HepG2 (cell line): ENCODE data around the gene DUXA. TPM values are rescaled to one million over a fixed set of nuclear protein-coding genes. Genes with fewer than 3 reads are reported as not detected.

Source experiments
- ATAC-seq: fragments of 200-7000 bp; cut with Tn5 transposase; 3 replicates; pipeline ENCODE4 v1.9.1; 2020; ENCODE audit warnings: mild to moderate bottlenecking, moderate library complexity
- BruUV-seq: library from RNA; stranded (reverse); fragments of 400-500 nt; replicated peaks from 2 replicates; lab custom pipeline; 2021; lab: Mats Ljungman, UMichigan
- CTCF ChIA-PET: fragments of 300-600 bp; formaldehyde crosslinking; extraction: SDS; loops from one replicate; lab custom pipeline; 2021; ENCODE audit warnings: low total read pairs, inconsistent platforms, low intra/inter-chr PET ratio; lab: Yijun Ruan, JAX
- POLR2A ChIA-PET: fragments of 350-600 bp; sonication (Branson Sonifier 250); formaldehyde crosslinking; loops from one replicate; lab custom pipeline; 2020; ENCODE audit warnings: antibody characterized with exemption, inconsistent platforms; lab: Yijun Ruan, JAX
- DNase-seq: peaks from one replicate; pipeline ENCODE4 v3.0.0-alpha.2; 2015; ENCODE audit warnings: low spot score
- FAIRE-seq: peaks from 3 replicates; lab custom pipeline; 2011; peaks lifted over from hg19 to GRCh38; lab: Jason Lieb, UNC
- H2AFZ ChIP-seq: one replicate; pipeline ENCODE4 v1.6.1; 2011; ENCODE audit warnings: low read length, inconsistent platforms
- H3K27ac ChIP-seq: fragments of 300-600 bp; 3 replicates; pipeline ENCODE4 v1.8.0; 2011; ENCODE audit warnings: mixed run types, mild to moderate bottlenecking, mixed read lengths, low read length, inconsistent platforms; ENCODE audit not compliant: insufficient read depth; ENCODE audit errors: extremely low read length
- H3K27me3 ChIP-seq, 2 experiments: fragments of 200-600 bp in 1 of 2; 2 replicates in 1 of 2; 3 replicates in 1 of 2; pipeline versions ENCODE4 v1.6.0 to v1.8.0; 2011; ENCODE audit warnings: low read length in 2 of 2, mild to moderate bottlenecking in 2 of 2, moderate library complexity in 2 of 2, inconsistent platforms in 1 of 2; ENCODE audit not compliant: insufficient read depth in 2 of 2, control insufficient read depth in 1 of 2
- H3K36me3 ChIP-seq, 2 experiments: fragments of 200-600 bp in 1 of 2; replicated peaks in 1 of 2; 2 replicates in 1 of 2; 3 replicates in 1 of 2; pipeline versions ENCODE4 v1.5.1 to v1.8.0; 2011; ENCODE audit warnings: low read length in 2 of 2, inconsistent platforms in 1 of 2; ENCODE audit not compliant: insufficient read depth in 2 of 2, control insufficient read depth in 1 of 2
- H3K4me1 ChIP-seq: 2 replicates; pipeline ENCODE4 v1.5.1; 2012; ENCODE audit warnings: low read length, inconsistent platforms; ENCODE audit not compliant: insufficient read depth
- H3K4me2 ChIP-seq: 2 replicates; pipeline ENCODE4 v1.6.0; 2011; ENCODE audit warnings: low read depth, low read length, inconsistent platforms
- H3K4me3 ChIP-seq, 3 experiments: fragments of 200-600 bp in 1 of 3; sonication (generic), shearing (Covaris generic) in 1 of 3; replicated peaks in 1 of 3; 2 replicates each; pipeline ENCODE4 v1.5.1; 2011 to 2016; ENCODE audit warnings: low read length in 3 of 3, inconsistent platforms in 2 of 3, low read depth in 2 of 3, mild to moderate bottlenecking in 2 of 3, control low read depth in 1 of 3, mixed read lengths in 1 of 3; ENCODE audit not compliant: insufficient read depth in 1 of 3
- H3K79me2 ChIP-seq: one replicate; pipeline ENCODE4 v1.6.1; 2011; ENCODE audit warnings: low read length, inconsistent platforms; ENCODE audit not compliant: insufficient read depth
- H3K9ac ChIP-seq: 2 replicates; pipeline ENCODE4 v1.6.0; 2011; ENCODE audit warnings: mild to moderate bottlenecking, low read depth, low read length, inconsistent platforms; ENCODE audit not compliant: insufficient read depth
- H3K9me3 ChIP-seq: 2 replicates; pipeline ENCODE4 v1.5.1; 2012; ENCODE audit warnings: mild to moderate bottlenecking, low read length
- H4K20me1 ChIP-seq: 2 replicates; pipeline ENCODE4 v1.6.0; 2011; ENCODE audit warnings: inconsistent platforms, mild to moderate bottlenecking, low read length, moderate library complexity; ENCODE audit not compliant: insufficient read depth
- DR1 ChIP-seq: sonication (generic); formaldehyde crosslinking; IDR thresholded peaks from 2 replicates; pipeline ENCODE4 v1.8.0; 2021; ENCODE audit warnings: mild to moderate bottlenecking, missing genetic modification reagents, inconsistent platforms
- GTF3A ChIP-seq: sonication (generic); formaldehyde crosslinking; conservative IDR thresholded peaks from 2 replicates; pipeline ENCODE4 v1.4.0; 2020; ENCODE audit warnings: mild to moderate bottlenecking, missing genetic modification reagents
- NFKB2 ChIP-seq: sonication (generic); formaldehyde crosslinking; IDR thresholded peaks from 2 replicates; pipeline ENCODE4 v1.4.0; 2020; ENCODE audit warnings: missing genetic modification reagents, borderline replicate concordance
- SMARCE1 ChIP-seq: fragments of 450-650 bp; IDR thresholded peaks from 2 replicates; pipeline ENCODE4 v1.6.1; 2017; ENCODE audit warnings: borderline replicate concordance
- SP1 ChIP-seq, 2 experiments: fragments of 450-650 bp in 1 of 2; sonication (generic) in 1 of 2; formaldehyde crosslinking in 1 of 2; IDR thresholded peaks; 2 replicates each; pipeline versions ENCODE4 v1.4.0 to v1.6.1; 2016 to 2020; ENCODE audit warnings: missing genetic modification reagents in 1 of 2
- SRSF4 ChIP-seq: fragments of 200-400 bp; formaldehyde crosslinking; IDR thresholded peaks from one replicate; pipeline ENCODE4 v1.6.1; 2018; ENCODE audit warnings: mild to moderate bottlenecking, low read depth, low read length, moderate library complexity; ENCODE audit not compliant: poor library complexity, severe bottlenecking
- TCF7 ChIP-seq: sonication (generic); IDR thresholded peaks from 2 replicates; pipeline ENCODE4 v1.6.1; 2016; ENCODE audit warnings: antibody characterized with exemption, low read depth
- TRIM22 ChIP-seq: fragments of 450-650 bp; IDR thresholded peaks from 2 replicates; pipeline ENCODE4 v1.6.1; 2017
- ZNF503 ChIP-seq: sonication (generic); formaldehyde crosslinking; IDR thresholded peaks from 2 replicates; pipeline ENCODE4 v1.4.0; 2020; ENCODE audit warnings: missing genetic modification reagents
- ZNF709 ChIP-seq: sonication (generic); formaldehyde crosslinking; IDR thresholded peaks from 2 replicates; pipeline ENCODE4 v1.5.0; 2020; ENCODE audit warnings: mild to moderate bottlenecking, missing genetic modification reagents
- whole genome bisulfite sequencing: methylation state at CpG from one replicate; pipeline ENCODE4 v1.1.6; 2017; ENCODE audit warnings: low lambda C conversion rate; 5-methylcytosine and 5-hydroxymethylcytosine counted together
- in situ Hi-C: cut with HindIII; loops from 2 replicates; pipeline ENCODE4 v1.10.0; 2017; ENCODE audit warnings: low pct_unique_long_range_greater_than_20kb; ENCODE audit not compliant: extremely low pct_ligation_motif_present
- intact Hi-C: fragments of 100-400 bp; cut with micrococcal nuclease; formaldehyde crosslinking; loops from one replicate; pipeline ENCODE4 v1.10.0; 2022; ENCODE audit not compliant: unreplicated experiment
- polyA plus RNA-seq, 8 experiments: library from polyadenylated mRNA; depleted of rRNA in 3 of 8; stranded (reverse) in 7 of 8; unstranded in 1 of 8; fragments of >200 nt; fragmentation: Illumina TruSeq in 4 of 8; extraction: Trizol in 4 of 8; gene quantifications; 2 replicates each; pipeline versions ENCODE4 v1.2.1 to v1.2.3, GENCODE V29; 2011 to 2016; ENCODE audit warnings: low read depth in 4 of 8, missing spikeins in 1 of 8, mixed read lengths in 1 of 8; ENCODE audit not compliant: insufficient read depth in 1 of 8
- total RNA-seq, 5 experiments: library from RNA; depleted of rRNA; stranded (reverse); fragments of >200 nt; fragmentation: Illumina TruSeq; extraction: Trizol; gene quantifications; 2 replicates each; pipeline ENCODE4 v1.2.3, GENCODE V29; 2016; ENCODE audit warnings: low read depth in 1 of 5
- TF ChIP-seq, protein P1 (sequence below): sonication (generic); formaldehyde crosslinking; conservative IDR thresholded peaks from 2 replicates; pipeline ENCODE4 v1.8.1; 2023; ENCODE audit warnings: missing genetic modification reagents
- TF ChIP-seq, protein P2 (sequence below): sonication (generic); formaldehyde crosslinking; IDR thresholded peaks from 2 replicates; pipeline ENCODE4 v1.8.1; 2023; ENCODE audit warnings: mild to moderate bottlenecking, moderate library complexity, missing genetic modification reagents
- TF ChIP-seq, protein P3 (sequence below): sonication (generic); formaldehyde crosslinking; IDR thresholded peaks from 2 replicates; pipeline ENCODE4 v1.5.0; 2020; ENCODE audit warnings: missing genetic modification reagents

Gene DUXA
- total and polyA plus RNA-seq, 2 of the 13 experiments (the other 11 are each of a cell fraction or from before 2014, with no cell fraction given) = not detected

DNA sequence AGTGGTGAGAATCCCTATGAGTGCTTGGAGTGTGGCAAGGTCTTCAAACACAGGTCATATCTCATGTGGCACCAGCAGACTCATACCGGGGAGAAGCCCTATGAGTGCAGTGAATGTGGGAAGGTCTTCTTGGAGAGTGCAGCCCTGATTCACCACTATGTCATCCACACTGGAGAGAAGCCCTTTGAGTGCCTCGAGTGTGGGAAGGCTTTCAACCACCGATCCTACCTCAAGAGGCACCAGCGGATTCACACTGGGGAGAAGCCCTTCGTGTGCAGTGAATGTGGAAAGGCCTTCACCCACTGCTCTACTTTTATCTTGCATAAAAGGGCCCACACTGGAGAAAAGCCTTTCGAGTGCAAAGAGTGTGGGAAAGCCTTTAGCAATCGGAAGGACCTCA lies 44.8 kb upstream of the DUXA start:
- in situ Hi-C loops (no loop called here), intact Hi-C loops (no loop called here)
- BruUV-seq = no TSS peak
- no peak overlapping the region for H3K9ac ChIP-seq
- 94% methylated on average over 7 of the region's 7 CpGs for WGBS
- H3K27me3 ChIP-seq = no peaks in the 10 kb centered on the region
- H3K79me2 ChIP-seq = no peaks in the 10 kb centered on the region
- H4K20me1 ChIP-seq = no peaks in the 10 kb centered on the region
- ATAC-seq (no peak), FAIRE-seq (no peak), DNase-seq (no peak)
- ChIA-PET POLR2A (no interaction called here), CTCF (no interaction called here)
- TF ChIP-seq ZNF503 = no peak
- TF ChIP-seq, protein P1, sequence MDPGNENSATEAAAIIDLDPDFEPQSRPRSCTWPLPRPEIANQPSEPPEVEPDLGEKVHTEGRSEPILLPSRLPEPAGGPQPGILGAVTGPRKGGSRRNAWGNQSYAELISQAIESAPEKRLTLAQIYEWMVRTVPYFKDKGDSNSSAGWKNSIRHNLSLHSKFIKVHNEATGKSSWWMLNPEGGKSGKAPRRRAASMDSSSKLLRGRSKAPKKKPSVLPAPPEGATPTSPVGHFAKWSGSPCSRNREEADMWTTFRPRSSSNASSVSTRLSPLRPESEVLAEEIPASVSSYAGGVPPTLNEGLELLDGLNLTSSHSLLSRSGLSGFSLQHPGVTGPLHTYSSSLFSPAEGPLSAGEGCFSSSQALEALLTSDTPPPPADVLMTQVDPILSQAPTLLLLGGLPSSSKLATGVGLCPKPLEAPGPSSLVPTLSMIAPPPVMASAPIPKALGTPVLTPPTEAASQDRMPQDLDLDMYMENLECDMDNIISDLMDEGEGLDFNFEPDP (CRISPR knock-in tag) = no peak
- TF ChIP-seq NFKB2 (CRISPR knock-in tag) = no peak
- TF ChIP-seq, protein P2, sequence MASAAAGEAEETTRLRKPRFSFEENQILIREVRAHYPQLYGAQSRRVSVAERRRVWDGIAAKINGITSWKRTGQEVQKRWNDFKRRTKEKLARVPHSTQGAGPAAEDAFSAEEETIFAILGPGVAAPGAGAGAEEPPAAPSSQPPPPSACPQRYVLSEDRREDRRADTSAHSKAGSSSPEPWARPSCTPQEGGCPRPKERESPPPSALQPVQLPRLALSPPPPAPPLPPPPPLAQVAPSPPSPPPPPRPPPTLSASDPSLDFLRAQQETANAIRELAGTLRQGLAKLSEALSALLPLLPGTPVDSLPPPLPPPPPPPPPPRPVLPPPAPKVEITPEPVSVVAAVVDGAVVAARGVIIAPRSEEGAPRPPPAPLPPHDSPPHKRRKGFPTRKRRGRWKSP (CRISPR knock-in tag) = no peak
- TF ChIP-seq SRSF4 = no peak
- TF ChIP-seq, protein P3, sequence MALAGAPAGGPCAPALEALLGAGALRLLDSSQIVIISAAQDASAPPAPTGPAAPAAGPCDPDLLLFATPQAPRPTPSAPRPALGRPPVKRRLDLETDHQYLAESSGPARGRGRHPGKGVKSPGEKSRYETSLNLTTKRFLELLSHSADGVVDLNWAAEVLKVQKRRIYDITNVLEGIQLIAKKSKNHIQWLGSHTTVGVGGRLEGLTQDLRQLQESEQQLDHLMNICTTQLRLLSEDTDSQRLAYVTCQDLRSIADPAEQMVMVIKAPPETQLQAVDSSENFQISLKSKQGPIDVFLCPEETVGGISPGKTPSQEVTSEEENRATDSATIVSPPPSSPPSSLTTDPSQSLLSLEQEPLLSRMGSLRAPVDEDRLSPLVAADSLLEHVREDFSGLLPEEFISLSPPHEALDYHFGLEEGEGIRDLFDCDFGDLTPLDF (CRISPR knock-in tag) = no peak
- no peak for TF ChIP-seq TCF7
- no peak for TF ChIP-seq SMARCE1
- no peak for TF ChIP-seq SP1 (IDR thresholded peaks at IDR 0.05)
- TF ChIP-seq SP1 (CRISPR knock-in tag; IDR thresholded peaks at IDR 0.05) = no peak
- TF ChIP-seq DR1 (CRISPR knock-in tag) = no peak
- no peak for TF ChIP-seq ZNF709
- TF ChIP-seq GTF3A = no peak
- no peak for TF ChIP-seq TRIM22
- no peak overlapping the region for H3K4me3 ChIP-seq
- H2AFZ ChIP-seq = no peak overlapping the region
- H3K4me2 ChIP-seq = no peak overlapping the region
- H3K36me3 ChIP-seq = peaks cover 18 to 44% of the 10 kb centered on the region in 2 experiments
- H3K4me1 ChIP-seq = no peaks in the 10 kb centered on the region
- H3K27ac ChIP-seq = no peak overlapping the region
- H3K9me3 ChIP-seq = no peaks in the 10 kb centered on the region
